WTC11 (cell line): Measurements from ENCODE around the gene SRC. TPM values are rescaled to one million over a fixed set of nuclear protein-coding genes. Genes with fewer than 3 reads are reported as not detected.

Experiments
- ATAC-seq: fragments of 200-7000 bp; cut with Tn5 transposase; 2 replicates; pipeline ENCODE4 v1.10.0; 2021; ENCODE audit warnings: mild to moderate bottlenecking, moderate library complexity
- CTCF ChIA-PET: fragments of 300-600 bp; sonication (Branson Sonifier 250); formaldehyde crosslinking; loops from one replicate; lab custom pipeline; 2021; ENCODE audit warnings: antibody characterized with exemption; lab: Charles Lee
- POLR2A ChIA-PET: fragments of 350-600 bp; sonication (Branson Sonifier 250); formaldehyde crosslinking; loops from one replicate; lab custom pipeline; 2021; ENCODE audit warnings: antibody characterized with exemption; lab: Charles Lee
- DNase-seq: peaks from one replicate; pipeline ENCODE4 v3.0.0; 2021; ENCODE audit warnings: low spot score
- H3K27ac Mint-ChIP-seq: 2 replicates; pipeline ENCODE4 v1.8.0; 2021; ENCODE audit warnings: mixed read lengths
- H3K27me3 Mint-ChIP-seq: 2 replicates; pipeline ENCODE4 v1.8.0; 2021; ENCODE audit warnings: low read depth, mild to moderate bottlenecking, moderate library complexity, mixed read lengths
- H3K36me3 Mint-ChIP-seq: 2 replicates; pipeline ENCODE4 v1.8.0; 2021; ENCODE audit warnings: mixed read lengths
- H3K4me1 Mint-ChIP-seq: 2 replicates; pipeline ENCODE4 v1.8.0; 2022; ENCODE audit warnings: mixed read lengths
- H3K4me3 Mint-ChIP-seq: 2 replicates; pipeline ENCODE4 v1.8.0; 2021; ENCODE audit warnings: mild to moderate bottlenecking, moderate library complexity, mixed read lengths
- H3K9me3 Mint-ChIP-seq: 2 replicates; pipeline ENCODE4 v1.8.0; 2021; ENCODE audit warnings: mixed read lengths
- AFF4 ChIP-seq: sonication (generic); formaldehyde crosslinking; IDR thresholded peaks from 2 replicates; pipeline ENCODE4 v1.8.1; 2023; ENCODE audit warnings: mild to moderate bottlenecking, missing genetic modification reagents, borderline replicate concordance
- AR ChIP-seq: fragments of 250-450 bp; sonication (Bioruptor Pico); IDR thresholded peaks from 2 replicates; pipeline ENCODE4 v1.9.0; 2021; ENCODE audit warnings: mild to moderate bottlenecking
- ATF2 ChIP-seq: sonication (generic); formaldehyde crosslinking; IDR thresholded peaks from 2 replicates; pipeline ENCODE4 v1.8.1; 2022; ENCODE audit warnings: low read depth, missing genetic modification reagents, borderline replicate concordance
- ETV6 ChIP-seq: sonication (generic); formaldehyde crosslinking; IDR thresholded peaks from 2 replicates; pipeline ENCODE4 v1.8.1; 2022; ENCODE audit warnings: mild to moderate bottlenecking, missing genetic modification reagents
- GRHL2 ChIP-seq: fragments of 250-450 bp; sonication (Bioruptor Pico); IDR thresholded peaks from 2 replicates; pipeline ENCODE4 v1.8.0; 2022; ENCODE audit warnings: mild to moderate bottlenecking, moderate library complexity; ENCODE audit not compliant: insufficient replicate concordance, severe bottlenecking
- HMGA2 ChIP-seq: fragments of 250-450 bp; sonication (Bioruptor Pico); IDR thresholded peaks from 2 replicates; pipeline ENCODE4 v1.4.0; 2021; ENCODE audit warnings: mild to moderate bottlenecking, moderate library complexity
- HMGXB4 ChIP-seq: sonication (generic); formaldehyde crosslinking; IDR thresholded peaks from 2 replicates; pipeline ENCODE4 v1.8.1; 2023; ENCODE audit warnings: mild to moderate bottlenecking, moderate library complexity, missing genetic modification reagents
- IRF2 ChIP-seq: sonication (generic); formaldehyde crosslinking; IDR thresholded peaks from 2 replicates; pipeline ENCODE4 v1.8.0; 2022; ENCODE audit warnings: low read depth, missing genetic modification reagents, borderline replicate concordance
- MLX ChIP-seq: sonication (generic); formaldehyde crosslinking; IDR thresholded peaks from 2 replicates; pipeline ENCODE4 v1.8.1; 2023; ENCODE audit warnings: mild to moderate bottlenecking, missing genetic modification reagents, moderate library complexity
- NR1H2 ChIP-seq: sonication (generic); formaldehyde crosslinking; IDR thresholded peaks from 2 replicates; pipeline ENCODE4 v1.9.0; 2021; ENCODE audit warnings: mild to moderate bottlenecking, moderate library complexity, missing genetic modification reagents
- NR3C1 ChIP-seq: sonication (generic); formaldehyde crosslinking; conservative IDR thresholded peaks from 2 replicates; pipeline ENCODE4 v1.8.1; 2023; ENCODE audit warnings: low read depth, mild to moderate bottlenecking, missing genetic modification reagents
- OVOL2 ChIP-seq: fragments of 250-450 bp; sonication (Bioruptor Pico); IDR thresholded peaks from 2 replicates; pipeline ENCODE4 v1.9.0; 2021; ENCODE audit warnings: mild to moderate bottlenecking, borderline replicate concordance
- PRDM15 ChIP-seq: sonication (generic); formaldehyde crosslinking; IDR thresholded peaks from 2 replicates; pipeline ENCODE4 v1.8.0; 2022; ENCODE audit warnings: missing genetic modification reagents
- PRRX2 ChIP-seq: fragments of 250-450 bp; sonication (Bioruptor Pico); IDR thresholded peaks from 2 replicates; pipeline ENCODE4 v1.8.0; 2021; ENCODE audit warnings: mild to moderate bottlenecking
- RORB ChIP-seq: fragments of 250-450 bp; sonication (Bioruptor Pico); IDR thresholded peaks from 2 replicates; pipeline ENCODE4 v1.9.0; 2021; ENCODE audit warnings: mild to moderate bottlenecking
- SP1 ChIP-seq: sonication (generic); formaldehyde crosslinking; conservative IDR thresholded peaks from 2 replicates; pipeline ENCODE4 v1.8.1; 2022; ENCODE audit warnings: missing genetic modification reagents
- ZNF121 ChIP-seq: sonication (generic); formaldehyde crosslinking; IDR thresholded peaks from 2 replicates; pipeline ENCODE4 v1.8.0; 2023; ENCODE audit warnings: missing genetic modification reagents
- ZNF671 ChIP-seq: fragments of 250-450 bp; sonication (Bioruptor Pico); IDR thresholded peaks from 2 replicates; pipeline ENCODE4 v1.8.0; 2021; ENCODE audit warnings: mild to moderate bottlenecking
- total RNA-seq: library from RNA; stranded (reverse); gene quantifications from 3 replicates; pipeline ENCODE4 v1.2.3, GENCODE V29; 2021

Gene SRC
- total RNA-seq, 1 experiment from 2014 or later, result 33.3 TPM

- ATAC-seq (no peak), DNase-seq (no peak)
- Mint-ChIP-seq H3K36me3 (no peaks in the 10 kb centered on the region; the same call in 1 of the 2 replicates), H3K4me1 (peaks cover 10% of the 10 kb centered on the region), H3K9me3 (no peaks in the 10 kb centered on the region), H3K4me3 (no peak overlapping the region), H3K27ac (no peak overlapping the region), H3K27me3 (no peaks in the 10 kb centered on the region)
- POLR2A ChIA-PET, result interaction anchor here (1.2 kb wide), 1 partner anchor 12 kb away, joined by 3 read pairs; no protein-coding TSS in a partner anchor
- CTCF ChIA-PET, result interaction anchor here (1.6 to 3.0 kb wide), 2 partner anchors 19 to 95 kb away, joined by 3 to 9 read pairs; no protein-coding TSS in a partner anchor
- TF ChIP-seq HMGA2 (no peak), RORB (CRISPR knock-in tag) (no peak), AFF4 (no peak), ATF2 (CRISPR knock-in tag) (no peak), GRHL2 (CRISPR knock-in tag) (no peak), HMGXB4 (CRISPR knock-in tag) (no peak), PRRX2 (CRISPR knock-in tag) (no peak), ETV6 (CRISPR knock-in tag) (no peak)
Measured at GRCh38 chr20:37377346-37378081, 31.6 kb downstream of the SRC start.

GRCh38 chr20:37378420-37378784 lies 32.5 kb downstream of the SRC start:
- peak overlapping the region; percentile 32; the same call in 1 of the 2 replicates for H3K27ac Mint-ChIP-seq
- ATAC-seq (no peak), DNase-seq (no peak)
- H3K36me3 Mint-ChIP-seq, result no peaks in the 10 kb centered on the region; the same call in 1 of the 2 replicates
- no peaks in the 10 kb centered on the region for H3K27me3 Mint-ChIP-seq
- TF ChIP-seq IRF2 (CRISPR knock-in tag), result no peak
- TF ChIP-seq NR1H2 (CRISPR knock-in tag), result no peak
- no peak for TF ChIP-seq AR (CRISPR knock-in tag)
- TF ChIP-seq MLX, result no peak
- no peak for TF ChIP-seq ZNF671 (CRISPR knock-in tag)
- no peak for TF ChIP-seq PRDM15 (CRISPR knock-in tag)
- TF ChIP-seq NR3C1 (CRISPR knock-in tag), result no peak
- no peak for TF ChIP-seq ZNF121
- TF ChIP-seq OVOL2, result no peak
- no peak for TF ChIP-seq SP1 (CRISPR knock-in tag)
- ChIA-PET CTCF (interaction anchor here (0.6 to 3.0 kb wide), 6 partner anchors 11 to 186 kb away, joined by 3 to 9 read pairs (median 4); no protein-coding TSS in a partner anchor), POLR2A (no interaction called here)
- H3K4me1 Mint-ChIP-seq, result peaks cover 10% of the 10 kb centered on the region
- no peaks in the 10 kb centered on the region for H3K9me3 Mint-ChIP-seq
- no peak overlapping the region for H3K4me3 Mint-ChIP-seq
